Lower leg skin (tissue), 4 donors: ENCODE measurements around the gene RAD9A. TPM values are rescaled to one million over a fixed set of nuclear protein-coding genes. Genes with fewer than 3 reads are reported as not detected.

ENCODE experiments used
- DNase-seq, 2 donors: peaks; one replicate each; pipeline ENCODE4 v3.0.0-alpha.2; 2019; ENCODE audit warnings: low spot score in 2 of 2
- H3K4me3 ChIP-seq: fragments of 200-600 bp; sonication (generic); 2 replicates; pipeline ENCODE4 v1.5.1; 2017; ENCODE audit warnings: mild to moderate bottlenecking, low read depth; ENCODE audit not compliant: poor library complexity, severe bottlenecking
- POLR2A ChIP-seq, 2 donors: fragments of 450-650 bp; IDR thresholded peaks; one replicate each; pipeline ENCODE4 v1.6.1; 2016 to 2017; ENCODE audit warnings: antibody characterized with exemption in 2 of 2, mild to moderate bottlenecking in 1 of 2, moderate library complexity in 1 of 2
- WGBS, 2 donors: methylation state at CpG; one replicate each; pipeline ENCODE4 v1.1.5; 2018; 5-methylcytosine and 5-hydroxymethylcytosine counted together
- intact Hi-C: fragments of 100-400 bp; cut with DNase I; formaldehyde crosslinking; loops from one replicate; pipeline ENCODE4 v1.15.0; 2023; ENCODE audit warnings: low total_unique reads
- total RNA-seq, 4 donors: library from RNA; depleted of rRNA; stranded (reverse); fragments of >200 nt; gene quantifications; one replicate each; pipeline ENCODE4 v1.1.0, GENCODE V29; 2016
- TF ChIP-seq, protein P1 (sequence below), 3 donors: fragments of 450-650 bp; IDR thresholded peaks; one replicate each; pipeline ENCODE4 v1.5.1; 2016; ENCODE audit warnings: antibody characterized with exemption in 3 of 3, mild to moderate bottlenecking in 3 of 3, moderate library complexity in 2 of 3

Gene RAD9A
- total RNA-seq, 4 donors from 2014 or later: 24.9 to 28.5 (median 27.2) TPM

DNA sequence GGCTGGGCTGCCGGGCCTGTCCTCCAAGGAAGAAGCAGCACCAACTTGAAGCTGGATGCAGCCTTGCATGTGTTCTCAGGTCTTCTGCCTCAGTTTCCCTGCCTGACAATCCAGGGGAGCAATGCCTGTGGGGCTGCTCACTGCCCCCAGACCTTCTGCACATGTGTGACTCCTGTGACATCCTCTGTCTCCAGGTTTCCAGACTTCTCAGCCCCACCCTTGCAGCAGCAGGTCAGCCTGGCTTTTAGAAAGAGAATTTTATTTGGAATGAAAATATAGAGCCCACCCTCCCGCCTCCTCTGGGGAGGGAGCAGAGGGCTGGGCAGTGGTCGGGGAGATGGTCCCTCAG, 46.0 kb downstream of the RAD9A start:
- 65 to 67% methylated on average over 3 of the region's 3 CpGs for WGBS, 2 donors
- intact Hi-C loops: no loop called here
- no peak for DNase-seq
- TF ChIP-seq, protein P1, sequence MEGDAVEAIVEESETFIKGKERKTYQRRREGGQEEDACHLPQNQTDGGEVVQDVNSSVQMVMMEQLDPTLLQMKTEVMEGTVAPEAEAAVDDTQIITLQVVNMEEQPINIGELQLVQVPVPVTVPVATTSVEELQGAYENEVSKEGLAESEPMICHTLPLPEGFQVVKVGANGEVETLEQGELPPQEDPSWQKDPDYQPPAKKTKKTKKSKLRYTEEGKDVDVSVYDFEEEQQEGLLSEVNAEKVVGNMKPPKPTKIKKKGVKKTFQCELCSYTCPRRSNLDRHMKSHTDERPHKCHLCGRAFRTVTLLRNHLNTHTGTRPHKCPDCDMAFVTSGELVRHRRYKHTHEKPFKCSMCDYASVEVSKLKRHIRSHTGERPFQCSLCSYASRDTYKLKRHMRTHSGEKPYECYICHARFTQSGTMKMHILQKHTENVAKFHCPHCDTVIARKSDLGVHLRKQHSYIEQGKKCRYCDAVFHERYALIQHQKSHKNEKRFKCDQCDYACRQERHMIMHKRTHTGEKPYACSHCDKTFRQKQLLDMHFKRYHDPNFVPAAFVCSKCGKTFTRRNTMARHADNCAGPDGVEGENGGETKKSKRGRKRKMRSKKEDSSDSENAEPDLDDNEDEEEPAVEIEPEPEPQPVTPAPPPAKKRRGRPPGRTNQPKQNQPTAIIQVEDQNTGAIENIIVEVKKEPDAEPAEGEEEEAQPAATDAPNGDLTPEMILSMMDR (IDR thresholded peaks at IDR 0.05): no peak
- TF ChIP-seq POLR2A (IDR thresholded peaks at IDR 0.05): no peak
- no peak overlapping the region for H3K4me3 ChIP-seq

DNA sequence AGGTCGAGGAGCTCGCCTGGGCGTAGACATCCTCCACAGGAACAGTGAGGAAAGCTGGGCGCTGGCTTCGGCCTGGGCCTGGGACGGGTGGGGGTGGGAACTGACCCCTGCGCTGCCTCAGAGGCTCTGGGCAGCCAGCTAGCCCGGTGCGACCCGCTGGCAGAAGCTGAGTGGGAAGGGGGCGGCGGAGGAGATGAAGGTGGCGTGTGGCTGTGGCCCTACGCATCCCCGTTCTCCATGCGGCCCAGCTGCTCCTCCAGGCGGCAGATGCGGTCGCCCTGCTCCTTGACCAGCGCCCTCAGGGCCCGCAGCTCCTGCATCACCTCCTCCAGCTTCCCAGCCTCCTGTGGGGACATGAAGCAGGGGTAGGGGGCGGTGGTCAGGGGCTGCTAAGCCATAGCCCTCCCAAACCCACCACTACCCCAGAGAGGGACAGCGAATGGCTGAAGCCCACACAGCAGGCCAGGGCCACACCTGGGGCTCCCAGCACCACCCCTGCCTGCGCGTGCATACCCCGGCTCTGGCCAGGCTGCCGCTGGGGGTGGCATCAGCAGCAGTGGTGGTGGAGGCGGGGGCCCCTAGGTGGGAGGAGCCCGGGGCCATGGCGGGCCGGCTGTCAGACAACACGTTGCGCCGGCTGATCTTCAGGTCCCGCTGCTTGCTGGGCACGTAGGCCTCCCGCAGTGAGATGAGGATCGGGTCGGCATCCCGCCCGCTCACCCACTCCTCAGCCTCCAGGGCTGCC, 46.5 kb downstream of the RAD9A start:
- no peak overlapping the region for H3K4me3 ChIP-seq
- TF ChIP-seq POLR2A (IDR thresholded peaks at IDR 0.05): no peak
- TF ChIP-seq, protein P1 (IDR thresholded peaks at IDR 0.05): no peak
- intact Hi-C loops: no loop called here
- WGBS, 2 donors: 76 to 85% methylated on average over 29 to 32 of the region's 41 CpGs
- peak in 1 of 2 donors; percentile 87 for DNase-seq

DNA sequence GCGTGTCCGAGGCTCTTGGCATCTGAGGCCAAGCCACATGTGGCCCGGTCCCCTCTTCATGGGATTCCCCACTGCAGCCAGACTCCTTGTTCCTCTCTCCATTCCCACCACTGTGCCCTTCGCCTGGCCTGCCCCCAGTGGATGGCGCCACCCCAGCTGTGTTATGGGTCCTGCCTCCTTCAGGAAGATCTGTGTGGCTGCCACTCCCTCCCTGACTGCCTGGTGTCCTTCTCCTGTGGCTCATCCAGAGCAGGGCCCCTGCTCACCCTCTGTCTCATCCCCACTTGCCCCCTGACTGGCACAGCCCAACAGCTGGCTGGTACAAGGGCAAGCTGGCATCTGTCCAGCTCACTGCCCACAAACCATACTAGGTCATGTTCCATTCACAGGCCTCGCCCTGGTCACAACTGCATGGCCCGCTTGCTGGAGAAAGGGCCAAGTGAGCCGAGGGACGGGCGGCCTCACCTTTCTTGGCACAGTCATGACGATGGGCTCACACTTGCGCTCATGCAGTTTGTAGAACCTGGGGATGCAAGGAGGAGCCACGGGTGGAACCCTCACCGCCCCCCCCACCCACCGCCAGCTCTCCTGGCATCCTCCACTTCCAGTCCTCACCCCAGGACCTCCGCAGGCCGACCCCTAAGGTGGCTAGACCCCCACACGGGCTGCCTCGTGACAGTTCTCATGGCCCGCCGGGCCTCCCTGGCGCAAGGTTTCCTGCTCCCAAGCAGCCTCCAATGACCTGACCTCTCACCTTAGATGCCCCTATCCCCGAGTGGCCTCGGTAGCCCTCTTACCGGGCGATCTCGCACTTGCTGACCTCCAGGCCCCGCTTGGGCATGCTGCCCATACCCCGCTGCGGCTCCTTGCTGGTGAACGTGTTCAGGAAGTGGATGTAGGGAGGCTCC, 47.8 kb downstream of the RAD9A start:
- 62 to 70% methylated on average over 31 of the region's 31 CpGs for WGBS, 2 donors
- DNase-seq: no peak
- no peak overlapping the region for H3K4me3 ChIP-seq
- TF ChIP-seq, protein P1 (IDR thresholded peaks at IDR 0.05): no peak
- no peak for TF ChIP-seq POLR2A (IDR thresholded peaks at IDR 0.05)
- intact Hi-C loops: no loop called here

DNA sequence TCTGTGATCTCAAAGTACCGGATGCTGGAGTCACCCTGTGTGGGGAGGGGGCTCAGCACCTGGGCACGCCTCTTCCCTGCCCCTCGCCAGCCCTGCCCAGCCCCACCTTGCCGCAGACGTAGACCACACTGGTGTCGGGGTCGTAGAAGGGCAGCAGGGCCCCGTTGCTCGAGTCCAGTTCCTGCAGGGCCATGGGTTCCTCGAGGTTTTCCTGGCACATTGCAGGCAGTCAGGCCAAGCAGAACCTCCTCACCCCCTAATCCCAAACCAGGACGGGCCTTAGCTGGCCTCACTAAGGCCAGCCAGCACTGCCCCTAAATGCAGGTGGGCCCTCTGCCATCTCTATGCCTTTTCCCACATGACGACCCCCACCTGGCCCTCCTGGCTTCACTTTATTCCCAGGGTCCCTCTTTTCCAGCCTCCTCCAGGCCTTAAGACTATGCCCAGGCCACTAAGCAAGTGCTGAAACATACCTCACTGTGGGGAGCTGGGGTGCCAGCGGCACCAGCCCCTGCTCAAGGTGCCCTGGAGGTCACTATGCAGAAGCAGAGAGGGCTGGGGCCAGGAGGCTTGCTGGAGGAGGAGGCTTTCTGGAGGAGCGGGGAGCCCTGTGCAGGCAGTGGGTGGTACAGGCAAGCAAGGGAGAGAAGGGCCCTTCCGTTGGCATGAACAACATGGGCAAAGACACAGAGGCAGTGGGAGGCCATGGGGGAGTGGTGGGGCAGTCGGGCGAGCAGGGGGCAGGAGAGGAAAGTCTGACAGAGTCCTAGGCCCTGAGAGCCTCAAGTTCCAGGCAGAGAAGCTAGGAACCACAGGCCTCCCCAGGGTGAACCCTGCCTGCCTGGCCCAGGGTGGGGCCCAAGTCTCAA, 48.7 kb downstream of the RAD9A start:
- DNase-seq: no peak
- TF ChIP-seq POLR2A (IDR thresholded peaks at IDR 0.05): no peak
- intact Hi-C loops: no loop called here
- no peak overlapping the region for H3K4me3 ChIP-seq
- 67 to 72% methylated on average over 9 to 17 of the region's 17 CpGs for WGBS, 2 donors

DNA sequence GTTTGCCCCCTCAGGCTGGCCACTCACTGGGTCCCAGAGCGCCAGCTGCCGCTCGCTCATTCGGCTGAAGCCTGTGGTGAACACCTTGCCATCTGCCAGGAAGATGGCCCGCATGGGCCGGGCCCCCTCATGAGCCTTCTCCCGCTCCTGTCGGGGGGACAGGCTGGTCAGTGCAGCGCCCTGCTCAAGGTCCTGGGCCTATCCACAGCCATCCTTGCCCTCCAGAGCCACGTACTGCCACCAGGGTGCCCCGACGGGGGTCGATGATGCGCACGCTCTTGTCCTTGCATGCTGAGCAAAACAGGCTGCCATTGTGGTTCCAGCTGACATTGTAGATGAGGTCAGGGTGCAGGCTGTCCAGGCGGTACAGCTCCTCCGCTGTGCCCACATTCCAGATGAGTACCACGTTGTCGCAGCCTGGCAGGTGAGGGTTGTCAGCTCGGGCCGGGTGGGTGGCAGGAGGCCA, 49.3 kb downstream of the RAD9A start:
- DNase-seq: no peak
- no peak overlapping the region for H3K4me3 ChIP-seq
- intact Hi-C loops: no loop called here
- 88 to 92% methylated on average over 15 to 21 of the region's 21 CpGs for WGBS, 2 donors
- TF ChIP-seq, protein P1 (IDR thresholded peaks at IDR 0.05): no peak
- no peak for TF ChIP-seq POLR2A (IDR thresholded peaks at IDR 0.05)
